GM12872 (cell line): ENCODE data around the gene CREBBP.

ENCODE experiments used
- CTCF ChIP-seq: IDR thresholded peaks from 3 replicates; pipeline ENCODE4 v1.5.1; 2011; ENCODE audit warnings: low read depth, mild to moderate bottlenecking, low read length, moderate library complexity; ENCODE audit not compliant: insufficient read depth

The CREBBP gene

DNA sequence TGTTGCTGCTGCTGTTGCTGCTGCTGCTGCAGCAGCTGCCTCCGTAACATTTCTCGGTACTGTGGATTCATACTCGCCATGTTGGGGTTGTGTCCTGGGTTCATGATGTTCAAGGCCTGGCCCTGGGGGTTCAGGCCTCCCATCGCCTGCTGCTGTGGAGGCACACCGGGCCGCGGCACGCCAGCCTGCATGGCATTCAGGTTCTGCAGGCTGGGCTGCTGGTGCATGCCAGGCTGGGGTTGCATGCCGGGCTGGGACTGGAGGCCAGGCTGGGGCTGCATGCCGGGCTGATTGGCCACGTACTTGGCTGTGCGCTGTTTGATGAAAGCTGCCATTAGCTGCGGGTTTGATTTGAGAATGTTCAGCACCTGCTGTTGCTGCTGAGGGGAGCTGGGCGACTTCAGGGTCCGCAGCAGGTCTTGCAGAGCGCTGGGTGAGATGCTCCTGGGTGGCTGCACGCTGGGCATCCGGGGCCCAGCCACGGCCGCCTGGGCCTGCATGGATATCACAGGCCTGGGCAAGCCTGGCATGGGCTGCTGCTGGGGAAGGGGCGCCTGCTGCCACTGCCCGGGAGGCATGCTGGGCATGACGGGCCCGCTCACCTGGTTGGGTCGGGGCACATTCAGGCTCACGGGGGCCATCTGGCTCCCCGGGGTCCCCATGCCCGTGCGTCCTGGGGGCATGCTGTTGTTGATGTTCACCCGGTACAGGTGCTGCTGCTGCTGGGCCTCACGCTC, 151.9 kb downstream of the CREBBP start:
- TF ChIP-seq CTCF, result no peak

DNA sequence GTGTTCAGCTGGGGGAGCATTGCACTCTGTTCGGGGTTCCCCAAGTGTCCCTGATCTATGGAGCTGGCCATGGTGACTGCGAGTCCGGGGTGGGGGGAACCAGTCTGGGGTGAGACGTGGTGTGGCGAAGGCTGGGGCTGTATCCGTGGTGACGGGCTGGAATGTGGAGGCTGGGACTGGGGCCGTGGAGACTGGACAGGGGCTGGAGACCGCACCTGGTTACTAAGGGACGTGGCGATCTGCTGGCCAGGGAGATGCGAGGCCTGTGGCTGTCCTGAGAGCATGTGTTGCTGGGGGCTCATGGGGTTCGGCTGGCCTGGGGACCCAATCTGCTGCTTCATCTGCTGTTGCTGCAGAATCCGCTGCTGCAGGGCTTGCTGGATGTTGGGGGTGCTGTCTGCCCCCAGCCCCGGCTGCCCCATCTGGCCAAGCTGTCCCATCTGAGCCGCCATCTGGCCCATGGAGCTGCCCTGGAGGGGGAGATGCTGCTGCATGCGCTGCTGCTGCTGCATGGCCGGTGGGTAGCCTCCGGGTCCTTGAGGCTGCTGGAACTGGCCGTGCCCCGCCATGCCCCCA, 152.6 kb downstream of the CREBBP start:
- TF ChIP-seq CTCF, result no peak

DNA sequence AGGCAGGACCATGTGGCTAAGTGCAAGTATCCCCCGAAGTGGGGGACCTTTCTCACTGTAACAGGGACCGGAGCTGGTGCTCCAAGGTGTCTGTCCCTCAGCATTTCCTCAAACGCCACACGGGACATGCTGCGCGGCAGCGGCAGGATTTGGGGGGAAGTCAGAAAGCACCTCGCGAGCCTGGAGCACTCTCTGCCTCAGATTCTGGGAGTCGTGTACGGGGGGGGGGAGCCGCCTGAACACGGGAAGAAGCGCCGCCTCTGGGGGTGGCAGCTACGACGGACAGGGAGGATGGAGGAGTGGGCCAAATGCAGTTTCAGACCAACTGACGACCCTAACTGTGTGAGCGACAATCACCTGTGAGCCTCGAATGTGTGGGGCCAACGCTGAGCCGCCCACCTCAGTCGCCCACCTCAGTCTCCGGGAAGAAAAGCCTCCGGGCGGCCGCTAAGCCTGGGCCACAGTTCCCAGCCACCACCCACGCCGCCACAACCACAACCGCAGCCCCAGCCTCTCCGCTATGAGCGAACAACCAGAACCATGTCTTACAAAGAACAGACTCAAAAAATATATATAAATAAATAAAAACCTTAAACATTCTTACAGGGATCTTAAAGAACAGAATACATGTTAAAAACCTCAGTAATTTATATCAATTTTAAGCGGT, 154.4 kb downstream of the CREBBP start:
- TF ChIP-seq CTCF, result no peak

GRCh38 chr16:3725276-3725675, 155.2 kb downstream of the CREBBP start:
- no peak for TF ChIP-seq CTCF

GRCh38 chr16:3722508-3722907, 158.0 kb downstream of the CREBBP start:
- TF ChIP-seq CTCF, result no peak

- no peak for TF ChIP-seq CTCF
These were observed 160.1 kb downstream of the CREBBP start for GRCh38 chr16:3720418-3720817.

DNA sequence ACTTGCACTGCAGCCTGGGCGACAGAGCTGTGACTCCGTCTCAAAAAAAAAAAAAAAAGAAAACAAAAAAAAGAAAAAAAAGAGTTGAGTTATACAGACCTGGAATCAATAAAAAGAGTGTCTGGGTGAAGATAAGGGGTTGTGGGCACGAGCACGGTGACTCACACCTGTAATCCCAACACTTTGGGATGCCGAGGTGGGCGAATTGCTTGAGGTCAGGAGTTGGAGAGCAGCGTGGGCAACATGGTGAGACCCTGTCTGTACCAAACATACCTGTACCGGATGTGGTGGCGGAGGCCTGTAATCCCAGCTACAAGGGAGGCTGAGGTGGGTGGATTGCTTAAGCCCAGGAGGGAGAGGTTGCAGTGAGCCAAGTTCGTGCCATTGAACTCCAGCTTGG, 161.9 kb downstream of the CREBBP start:
- TF ChIP-seq CTCF, result no peak
